Measurements from ENCODE around the gene DNTTIP2. TPM values are rescaled to one million over a fixed set of nuclear protein-coding genes. Genes with fewer than 3 reads are reported as not detected.
"Not testable (repeated sequence)": the region's sequence is repeated elsewhere in the genome, so short reads cannot be mapped to it uniquely, and the experiment has no call there.

The DNTTIP2 gene, protein sequence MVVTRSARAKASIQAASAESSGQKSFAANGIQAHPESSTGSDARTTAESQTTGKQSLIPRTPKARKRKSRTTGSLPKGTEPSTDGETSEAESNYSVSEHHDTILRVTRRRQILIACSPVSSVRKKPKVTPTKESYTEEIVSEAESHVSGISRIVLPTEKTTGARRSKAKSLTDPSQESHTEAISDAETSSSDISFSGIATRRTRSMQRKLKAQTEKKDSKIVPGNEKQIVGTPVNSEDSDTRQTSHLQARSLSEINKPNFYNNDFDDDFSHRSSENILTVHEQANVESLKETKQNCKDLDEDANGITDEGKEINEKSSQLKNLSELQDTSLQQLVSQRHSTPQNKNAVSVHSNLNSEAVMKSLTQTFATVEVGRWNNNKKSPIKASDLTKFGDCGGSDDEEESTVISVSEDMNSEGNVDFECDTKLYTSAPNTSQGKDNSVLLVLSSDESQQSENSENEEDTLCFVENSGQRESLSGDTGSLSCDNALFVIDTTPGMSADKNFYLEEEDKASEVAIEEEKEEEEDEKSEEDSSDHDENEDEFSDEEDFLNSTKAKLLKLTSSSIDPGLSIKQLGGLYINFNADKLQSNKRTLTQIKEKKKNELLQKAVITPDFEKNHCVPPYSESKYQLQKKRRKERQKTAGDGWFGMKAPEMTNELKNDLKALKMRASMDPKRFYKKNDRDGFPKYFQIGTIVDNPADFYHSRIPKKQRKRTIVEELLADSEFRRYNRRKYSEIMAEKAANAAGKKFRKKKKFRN
- polyA plus RNA-seq (2011; rRNA removed) (27.4 and 31.6 TPM in 2 replicates), polyA minus RNA-seq (2011; rRNA and poly(A)+ RNA removed) (12.1 and 27.0 TPM in 2 replicates)

DNA sequence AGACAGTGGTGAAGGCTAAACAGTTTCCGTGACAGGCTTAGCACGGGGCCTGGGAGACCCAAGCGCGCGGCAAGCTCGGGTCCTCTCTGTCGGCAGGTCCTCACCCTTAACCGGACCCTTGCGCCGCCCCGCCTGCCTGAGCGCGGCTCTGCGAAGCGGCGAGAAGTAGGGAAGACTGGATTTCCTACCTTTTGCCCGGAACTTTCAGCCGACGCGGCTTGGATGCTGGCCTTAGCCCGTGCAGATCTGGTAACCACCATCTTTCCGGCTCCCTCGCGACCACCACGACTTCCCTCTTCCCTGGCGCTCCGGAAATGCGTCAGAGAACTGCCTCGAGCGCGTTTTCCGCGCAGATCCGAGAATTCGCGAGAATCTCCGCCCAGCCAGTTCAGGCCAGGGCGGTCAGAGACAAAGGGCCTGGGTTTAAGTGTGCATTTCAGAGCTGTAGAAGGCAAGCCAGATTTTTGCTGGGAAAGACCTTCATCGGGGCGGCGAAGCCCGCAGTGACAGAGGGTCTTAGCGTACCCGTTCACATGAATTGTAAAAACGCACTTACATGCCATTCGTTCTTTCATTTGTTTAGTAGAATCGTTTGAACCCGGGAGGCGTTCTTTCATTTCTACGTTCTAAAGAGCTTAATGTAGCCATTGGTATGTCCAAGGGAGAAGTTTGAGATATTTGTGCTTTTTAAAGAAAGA is at the start of gene DNTTIP2:
Gene DNTTIP2 (minus strand): TSS at position 318 of the 698 bp plus-strand sequence. CDS start 58 bp downstream, at position 260.
- ChIA-PET POLR2A (interaction anchor here (0.5 to 1.4 kb wide), 4 partner anchors 30 to 323 kb away, joined by 3 to 5 read pairs (median 4); partner anchors contain the start of gene GCLM), CTCF (interaction anchor here (0.6 to 1.5 kb wide), 6 partner anchors 30 to 585 kb away, joined by 3 to 9 read pairs (median 4); partner anchors contain the start of gene GCLM)
- Histone ChIP-seq H3K4me3 (ENCODE audit: low read depth, low read length) (peak within 1 kb of the TSS; percentile 91), H3K9me3 (ENCODE audit: control insufficient read depth, insufficient read depth, low read length) (no peaks in the 10 kb centered on the region), H3K27me3 (ENCODE audit: control insufficient read depth, insufficient read depth, low read length) (no peaks in the 10 kb centered on the region), H3K27ac (ENCODE audit: low read depth, low read length) (peak within 1 kb of the TSS; percentile 85)
- TF ChIP-seq, protein P1, sequence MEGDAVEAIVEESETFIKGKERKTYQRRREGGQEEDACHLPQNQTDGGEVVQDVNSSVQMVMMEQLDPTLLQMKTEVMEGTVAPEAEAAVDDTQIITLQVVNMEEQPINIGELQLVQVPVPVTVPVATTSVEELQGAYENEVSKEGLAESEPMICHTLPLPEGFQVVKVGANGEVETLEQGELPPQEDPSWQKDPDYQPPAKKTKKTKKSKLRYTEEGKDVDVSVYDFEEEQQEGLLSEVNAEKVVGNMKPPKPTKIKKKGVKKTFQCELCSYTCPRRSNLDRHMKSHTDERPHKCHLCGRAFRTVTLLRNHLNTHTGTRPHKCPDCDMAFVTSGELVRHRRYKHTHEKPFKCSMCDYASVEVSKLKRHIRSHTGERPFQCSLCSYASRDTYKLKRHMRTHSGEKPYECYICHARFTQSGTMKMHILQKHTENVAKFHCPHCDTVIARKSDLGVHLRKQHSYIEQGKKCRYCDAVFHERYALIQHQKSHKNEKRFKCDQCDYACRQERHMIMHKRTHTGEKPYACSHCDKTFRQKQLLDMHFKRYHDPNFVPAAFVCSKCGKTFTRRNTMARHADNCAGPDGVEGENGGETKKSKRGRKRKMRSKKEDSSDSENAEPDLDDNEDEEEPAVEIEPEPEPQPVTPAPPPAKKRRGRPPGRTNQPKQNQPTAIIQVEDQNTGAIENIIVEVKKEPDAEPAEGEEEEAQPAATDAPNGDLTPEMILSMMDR (IDR thresholded peaks at IDR 0.05; ENCODE audit: low read depth, low read length): no peak
- peak; percentile 65 for DNase-seq (ENCODE audit: low read depth, low spot score)

DNA sequence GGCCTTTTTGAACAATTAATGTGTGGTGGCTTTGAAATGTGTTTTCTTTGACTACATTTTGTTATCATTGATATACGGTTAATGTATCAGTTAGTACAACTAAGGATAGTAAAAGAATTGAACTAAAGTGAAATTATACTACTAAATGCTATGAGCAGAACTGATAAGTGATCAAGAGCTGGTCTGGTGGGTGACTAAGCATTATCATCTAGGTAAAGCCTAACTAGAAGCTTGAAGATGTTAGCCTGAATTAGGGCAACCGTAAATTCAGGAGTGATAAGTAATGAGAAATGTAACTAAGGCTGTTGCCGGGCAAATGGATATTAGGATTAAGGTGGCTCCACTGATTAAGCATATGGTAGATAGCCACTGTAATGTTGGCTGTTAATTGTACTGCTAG is 46.2 kb upstream of the DNTTIP2 start:
- Histone ChIP-seq H3K27me3 (ENCODE audit: control insufficient read depth, insufficient read depth, low read length) (peaks cover 4% of the 10 kb centered on the region), H3K9me3 (ENCODE audit: control insufficient read depth, insufficient read depth, low read length) (no peaks in the 10 kb centered on the region), H3K4me3 (ENCODE audit: low read depth, low read length) (no peak overlapping the region), H3K27ac (ENCODE audit: low read depth, low read length) (no peak overlapping the region)
- CTCF ChIA-PET: interaction anchor here (1.0 to 5.9 kb wide), 2 partner anchors 15 to 411 kb away, joined by 3 to 42 read pairs; partner anchors contain the start of gene GCLM
- TF ChIP-seq, protein P1 (IDR thresholded peaks at IDR 0.05; ENCODE audit: low read depth, low read length): no peak
- no peak for DNase-seq (ENCODE audit: low read depth, low spot score)
- POLR2A ChIA-PET: no interaction called here

DNA sequence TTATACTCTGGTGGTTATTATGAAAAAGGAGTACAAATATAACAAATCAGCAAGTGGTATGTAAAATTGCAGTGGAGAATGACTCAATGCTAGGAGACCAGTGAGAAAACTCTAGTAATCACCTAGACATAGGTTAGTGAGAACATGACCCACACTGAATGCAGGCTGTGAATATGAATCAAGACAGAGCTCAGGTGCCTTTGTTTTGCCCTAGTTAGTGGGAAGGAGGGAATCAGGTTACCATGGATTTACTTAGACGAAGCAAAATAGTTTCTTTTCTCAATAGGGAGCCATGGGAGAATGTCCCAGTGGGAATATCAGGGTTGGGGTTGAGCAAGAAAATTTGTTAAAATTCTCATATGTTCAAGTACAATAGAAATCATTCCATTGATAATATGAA is 40.8 kb upstream of the DNTTIP2 start:
- Histone ChIP-seq H3K9me3 (ENCODE audit: control insufficient read depth, insufficient read depth, low read length) (peaks cover 7% of the 10 kb centered on the region), H3K4me3 (ENCODE audit: low read depth, low read length) (no peak overlapping the region), H3K27ac (ENCODE audit: low read depth, low read length) (no peak overlapping the region), H3K27me3 (ENCODE audit: control insufficient read depth, insufficient read depth, low read length) (no peaks in the 10 kb centered on the region)
- TF ChIP-seq, protein P1 (IDR thresholded peaks at IDR 0.05; ENCODE audit: low read depth, low read length): no peak
- DNase-seq (ENCODE audit: low read depth, low spot score): no peak
- ChIA-PET CTCF (interaction anchor here (2.3 kb wide), 1 partner anchor 10 kb away, joined by 6 read pairs; no protein-coding TSS in a partner anchor), POLR2A (no interaction called here)

DNA sequence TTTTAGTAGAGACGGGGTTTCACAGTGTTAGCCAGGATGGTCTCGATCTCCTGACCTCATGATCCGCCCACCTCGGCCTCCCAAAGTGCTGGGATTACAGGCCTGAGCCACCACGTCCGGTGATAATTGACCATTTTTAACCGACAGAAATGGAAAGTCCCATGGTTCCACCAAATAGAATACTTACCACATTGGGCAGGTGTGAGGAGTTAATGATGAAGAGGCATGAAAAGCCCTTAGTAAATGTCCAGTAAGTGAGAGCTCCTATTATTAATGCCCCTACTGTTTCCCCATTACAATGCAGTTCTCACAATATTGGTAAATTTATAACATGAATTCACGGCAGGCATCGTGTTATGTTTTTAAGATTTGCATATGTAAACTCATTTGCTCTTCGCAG is 38.3 kb upstream of the DNTTIP2 start:
- TF ChIP-seq, protein P1 (IDR thresholded peaks at IDR 0.05; ENCODE audit: low read depth, low read length): no peak
- no peak for DNase-seq (ENCODE audit: low read depth, low spot score)
- no peak overlapping the region for H3K27ac ChIP-seq (ENCODE audit: low read depth, low read length)
- ChIA-PET CTCF (no interaction called here), POLR2A (no interaction called here)
- H3K4me3 ChIP-seq (ENCODE audit: low read depth, low read length): no peak overlapping the region
- H3K9me3 ChIP-seq (ENCODE audit: control insufficient read depth, insufficient read depth, low read length): peaks cover 7% of the 10 kb centered on the region
- no peaks in the 10 kb centered on the region for H3K27me3 ChIP-seq (ENCODE audit: control insufficient read depth, insufficient read depth, low read length)

DNA sequence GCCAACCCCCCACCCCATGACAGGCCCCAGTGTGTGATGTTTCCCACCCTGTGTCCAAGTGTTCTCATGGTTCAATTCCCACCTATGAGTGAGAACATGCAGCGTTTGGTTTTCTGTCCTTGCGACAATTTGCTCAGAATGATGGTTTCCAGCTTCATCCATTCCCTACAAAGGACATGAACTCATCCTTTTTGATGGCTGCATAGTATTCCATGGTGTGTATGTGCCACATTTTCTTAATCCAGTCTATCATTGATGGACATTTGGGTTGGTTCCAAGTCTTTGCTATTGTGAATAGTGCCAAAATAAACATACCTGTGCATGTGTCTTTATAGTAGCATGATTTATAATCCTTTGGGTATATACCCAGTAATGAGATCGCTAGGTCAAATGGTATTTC is 31.9 kb upstream of the DNTTIP2 start:
- not testable (repeated sequence) for H3K27me3 ChIP-seq (ENCODE audit: control insufficient read depth, insufficient read depth, low read length); DNase-seq (ENCODE audit: low read depth, low spot score); H3K27ac ChIP-seq (ENCODE audit: low read depth, low read length); H3K4me3 ChIP-seq (ENCODE audit: low read depth, low read length); H3K9me3 ChIP-seq (ENCODE audit: control insufficient read depth, insufficient read depth, low read length)
- ChIA-PET POLR2A (interaction anchor here (2.1 kb wide), 1 partner anchor 78 kb away, joined by 9 read pairs; no protein-coding TSS in a partner anchor), CTCF (interaction anchor here (0.6 to 2.1 kb wide), 18 partner anchors 13 to 827 kb away, joined by 3 to 42 read pairs (median 5); no protein-coding TSS in a partner anchor)
